22Rv1 (cell line): ENCODE measurements around the gene MCU.

Experiments
- ZFX ChIP-seq: fragments of 450-650 bp; IDR thresholded peaks from 2 replicates; pipeline ENCODE4 v1.6.1; 2017; ENCODE audit warnings: antibody characterized with exemption, borderline replicate concordance
- TF ChIP-seq, protein P1 (sequence below): fragments of 450-650 bp; IDR thresholded peaks from 2 replicates; pipeline ENCODE4 v1.5.1; 2017; ENCODE audit warnings: mild to moderate bottlenecking

DNA sequence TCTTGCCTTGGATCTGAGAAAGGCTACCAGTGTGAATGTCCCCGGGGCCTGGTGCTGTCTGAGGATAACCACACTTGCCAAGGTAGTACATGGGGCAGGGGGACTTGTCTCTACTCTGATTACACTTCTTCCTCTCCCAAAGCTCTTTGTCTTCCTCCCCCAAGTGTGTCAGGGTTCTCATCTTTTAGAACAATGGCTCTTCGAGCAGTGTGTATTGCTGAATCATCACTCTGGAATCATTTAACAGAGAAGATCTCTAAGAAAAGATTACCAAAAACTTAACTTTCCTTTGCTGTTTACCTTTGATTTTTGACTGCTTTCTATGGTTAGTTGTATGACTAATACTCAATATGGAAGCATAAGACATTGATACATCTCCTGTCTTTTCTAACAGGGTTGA is 219.8 kb downstream of the MCU start:
- TF ChIP-seq, protein P1, sequence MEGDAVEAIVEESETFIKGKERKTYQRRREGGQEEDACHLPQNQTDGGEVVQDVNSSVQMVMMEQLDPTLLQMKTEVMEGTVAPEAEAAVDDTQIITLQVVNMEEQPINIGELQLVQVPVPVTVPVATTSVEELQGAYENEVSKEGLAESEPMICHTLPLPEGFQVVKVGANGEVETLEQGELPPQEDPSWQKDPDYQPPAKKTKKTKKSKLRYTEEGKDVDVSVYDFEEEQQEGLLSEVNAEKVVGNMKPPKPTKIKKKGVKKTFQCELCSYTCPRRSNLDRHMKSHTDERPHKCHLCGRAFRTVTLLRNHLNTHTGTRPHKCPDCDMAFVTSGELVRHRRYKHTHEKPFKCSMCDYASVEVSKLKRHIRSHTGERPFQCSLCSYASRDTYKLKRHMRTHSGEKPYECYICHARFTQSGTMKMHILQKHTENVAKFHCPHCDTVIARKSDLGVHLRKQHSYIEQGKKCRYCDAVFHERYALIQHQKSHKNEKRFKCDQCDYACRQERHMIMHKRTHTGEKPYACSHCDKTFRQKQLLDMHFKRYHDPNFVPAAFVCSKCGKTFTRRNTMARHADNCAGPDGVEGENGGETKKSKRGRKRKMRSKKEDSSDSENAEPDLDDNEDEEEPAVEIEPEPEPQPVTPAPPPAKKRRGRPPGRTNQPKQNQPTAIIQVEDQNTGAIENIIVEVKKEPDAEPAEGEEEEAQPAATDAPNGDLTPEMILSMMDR, result no peak
- no peak for TF ChIP-seq ZFX
